HG03066 (cell line): ENCODE measurements around the gene ZNF576.
"Not testable (repeated sequence)": the region's sequence is repeated elsewhere in the genome, so short reads cannot be mapped to it uniquely, and the experiment has no call there.

ENCODE experiments used
- ATAC-seq: cut with Tn5 transposase; IDR thresholded peaks from one replicate; pipeline ENCODE4 v1.9.1; 2021; ENCODE audit warnings: low read depth; ENCODE audit not compliant: unreplicated experiment

The ZNF576 gene

DNA sequence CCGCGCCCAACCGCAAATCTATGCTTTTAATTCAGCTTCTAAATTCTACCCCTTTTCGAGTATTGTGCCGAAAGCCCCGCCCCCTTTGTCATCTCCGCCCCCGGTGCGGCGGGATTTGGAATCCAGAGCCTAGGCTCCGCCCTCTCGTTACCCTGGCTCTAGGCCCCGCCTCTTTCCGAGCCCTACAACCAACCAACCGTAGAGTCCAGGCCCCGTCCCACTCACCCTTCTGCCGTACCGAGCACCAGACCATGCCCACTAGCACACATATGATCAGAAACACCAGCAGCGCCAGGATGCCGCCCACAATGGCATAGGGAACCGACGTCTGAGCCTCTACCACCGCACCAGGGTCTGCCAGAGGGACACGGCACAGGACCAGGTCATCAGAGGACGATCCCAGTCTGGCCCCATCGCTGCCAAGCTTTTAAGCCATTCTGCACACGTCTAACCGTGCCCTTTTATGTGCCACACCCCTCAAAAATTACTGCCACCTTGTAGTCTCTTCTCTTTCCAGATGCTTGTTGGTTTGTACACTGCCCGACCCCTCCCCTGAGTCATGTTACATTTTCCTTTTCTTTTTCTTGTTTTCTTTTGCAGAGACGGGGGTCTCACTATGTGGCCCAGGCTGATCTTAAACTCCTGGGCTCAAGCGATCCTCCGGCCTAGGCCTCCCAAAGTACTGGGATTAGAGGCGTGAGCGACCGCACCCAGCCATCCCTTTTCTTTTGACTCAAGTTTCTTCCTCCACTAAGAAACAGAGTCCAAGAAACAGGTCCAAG is 27.7 kb downstream of the ZNF576 start:
- ATAC-seq: no peak

DNA sequence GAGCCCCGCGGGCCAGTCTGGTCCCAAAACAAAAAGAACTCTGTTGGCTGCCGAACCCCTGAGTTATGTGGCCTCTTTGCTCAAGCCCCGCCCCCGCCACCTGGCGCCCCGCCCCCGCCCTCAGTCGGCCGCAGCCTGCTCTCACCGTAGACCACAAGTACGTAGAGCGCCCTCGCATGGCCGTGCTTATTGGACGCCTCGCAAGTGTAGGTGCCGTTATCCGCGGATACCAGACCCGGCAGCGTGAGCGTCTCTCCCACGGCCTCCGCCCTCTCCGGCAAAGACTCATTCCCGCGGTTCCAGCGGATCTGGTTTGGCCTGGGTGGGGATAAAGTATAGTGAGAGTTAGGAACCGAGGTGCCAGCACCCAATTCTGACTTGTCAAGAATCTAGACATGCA is 28.5 kb downstream of the ZNF576 start:
- ATAC-seq: no peak

- no peak for ATAC-seq
Observed at GRCh38 chr19:43625918-43626579, 29.7 kb downstream of the ZNF576 start.

GRCh38 chr19:43626838-43627237 is 30.4 kb downstream of the ZNF576 start:
- ATAC-seq: no peak

DNA sequence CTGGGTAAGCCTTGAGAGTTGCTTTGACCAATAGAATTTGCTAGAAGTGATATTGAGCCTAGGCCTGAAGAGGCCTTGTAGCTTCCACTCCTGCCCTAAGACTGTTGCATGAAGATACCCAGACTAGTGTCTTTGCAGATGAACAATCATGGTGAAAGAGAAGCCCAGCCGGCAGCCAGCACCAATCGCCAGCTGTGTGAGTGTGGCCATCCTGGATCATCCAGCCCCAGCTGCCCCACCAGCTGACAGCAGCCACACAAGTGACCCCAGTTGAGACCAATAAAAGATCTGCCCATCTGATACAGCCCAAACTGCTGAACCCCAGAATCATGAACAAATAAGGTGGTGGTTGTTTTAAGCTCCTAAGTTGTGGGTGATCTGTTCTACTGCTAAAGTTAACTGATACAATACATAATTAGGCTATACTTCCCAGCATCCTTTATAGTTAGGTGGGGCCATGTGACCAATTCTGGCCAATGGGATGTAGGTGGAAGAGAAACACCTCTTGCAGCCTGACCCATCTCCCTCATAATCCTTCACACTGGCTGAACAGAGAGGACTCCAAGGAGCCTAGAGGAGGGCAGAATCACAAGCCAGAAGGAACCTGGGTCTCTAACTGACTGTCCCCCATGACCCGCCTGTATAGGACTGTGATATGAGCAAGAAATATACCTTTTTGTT is 32.4 kb downstream of the ZNF576 start:
- no peak for ATAC-seq

DNA sequence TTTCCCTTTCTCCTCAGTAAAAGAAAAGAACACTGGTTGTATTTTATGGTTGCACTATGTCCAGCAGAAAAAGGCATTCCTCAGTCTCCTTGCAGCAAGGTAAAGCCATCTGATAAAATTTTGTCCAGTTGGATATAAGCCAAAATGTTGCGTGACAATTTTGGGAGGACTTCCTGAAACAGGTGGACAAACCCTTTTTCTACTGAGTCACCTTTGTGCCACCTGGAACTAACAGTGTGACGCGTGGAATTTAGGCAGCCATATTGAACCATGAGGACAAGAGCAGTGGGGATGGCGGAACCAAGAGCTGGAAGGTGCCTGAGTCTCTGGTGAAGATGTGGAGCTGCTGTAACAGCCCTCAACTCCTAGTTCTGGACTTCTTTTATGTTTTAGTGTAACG is 35.1 kb downstream of the ZNF576 start:
- no peak for ATAC-seq

GRCh38 chr19:43633520-43633919 is 37.1 kb downstream of the ZNF576 start:
- no peak for ATAC-seq

- no peak for ATAC-seq
Observed at GRCh38 chr19:43634068-43634467, 37.7 kb downstream of the ZNF576 start.

- ATAC-seq: no peak
Observed at GRCh38 chr19:43634506-43634871, 38.1 kb downstream of the ZNF576 start.

- ATAC-seq: no peak
Observed at GRCh38 chr19:43634872-43635560, 38.6 kb downstream of the ZNF576 start.

- not testable (repeated sequence) for ATAC-seq
Observed at GRCh38 chr19:43635561-43635940, 39.2 kb downstream of the ZNF576 start.

DNA sequence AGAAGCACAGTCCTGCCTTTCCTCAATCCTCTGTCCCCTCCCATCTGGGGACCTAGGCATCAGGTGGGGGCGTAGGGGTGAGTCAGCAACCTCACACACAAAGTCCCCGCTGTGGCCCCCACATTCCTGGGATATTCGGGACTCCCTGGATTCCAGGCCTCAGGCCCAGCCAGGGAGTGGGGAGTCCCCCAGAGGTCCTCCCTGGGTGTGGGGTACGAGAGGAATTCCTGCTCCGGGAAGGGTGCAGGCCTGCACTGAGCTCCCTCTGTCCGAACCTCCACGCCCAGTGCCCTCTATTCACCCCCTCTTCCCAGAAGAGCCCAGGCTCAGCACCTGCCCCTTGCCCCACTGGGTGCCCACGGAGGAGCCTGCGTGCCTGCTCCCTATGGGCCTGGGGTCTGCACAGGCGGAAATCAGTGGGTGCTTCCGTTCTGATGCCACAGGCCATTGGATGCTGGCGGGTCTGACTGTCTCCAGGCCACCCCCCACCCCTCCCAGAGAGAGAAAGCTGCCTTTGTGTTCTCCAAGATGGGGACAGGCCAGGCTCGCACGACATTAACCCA is 39.8 kb downstream of the ZNF576 start:
- no peak for ATAC-seq

GRCh38 chr19:43638214-43638994 is 42.0 kb downstream of the ZNF576 start:
- ATAC-seq: no peak

GRCh38 chr19:43638995-43639518 is 42.7 kb downstream of the ZNF576 start:
- no peak for ATAC-seq

DNA sequence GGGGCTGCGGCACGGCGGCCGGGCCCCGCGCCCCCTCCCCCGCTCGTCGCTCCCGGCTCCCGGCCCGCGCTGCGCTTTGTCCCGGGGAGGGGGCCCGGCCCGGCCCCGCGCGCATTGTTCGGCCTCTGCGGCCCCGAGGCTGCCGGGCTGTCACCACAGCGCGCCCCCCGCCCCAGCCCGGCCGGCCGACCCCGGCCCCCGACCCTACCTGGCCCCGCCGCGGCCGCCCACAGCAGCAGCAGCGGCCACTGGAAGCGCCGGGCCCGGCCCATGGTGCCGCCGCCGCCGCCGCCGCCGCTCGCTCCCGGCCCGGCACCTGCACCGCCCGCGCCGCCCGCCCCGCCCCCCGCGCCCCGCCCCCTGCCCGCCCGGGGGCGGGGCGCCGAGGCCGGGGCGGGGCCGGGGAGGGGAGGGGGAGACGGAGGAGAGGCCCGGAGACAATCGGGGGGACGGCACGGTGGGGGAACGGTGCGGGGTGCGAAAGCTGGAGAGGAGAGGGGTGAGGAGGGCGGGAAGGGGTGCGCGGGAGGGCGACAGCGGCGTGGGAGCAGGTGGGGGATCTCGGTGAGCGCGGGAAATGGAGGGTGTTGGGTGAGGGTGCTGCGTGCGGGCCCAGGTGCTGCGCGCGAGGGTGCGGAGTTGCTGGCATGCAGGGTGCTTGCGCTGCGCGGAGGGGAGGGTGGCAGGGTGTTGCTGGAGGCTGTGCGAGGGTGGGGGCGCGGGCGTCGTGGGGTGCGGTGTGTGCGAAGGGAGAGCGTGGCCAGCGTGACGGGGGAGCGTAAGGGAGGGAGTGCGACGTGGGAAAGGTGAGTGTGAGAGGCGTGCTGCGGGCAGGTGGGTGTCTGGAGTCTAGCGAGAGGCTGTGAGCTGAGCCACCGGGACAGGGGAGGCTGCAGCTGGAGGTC is 43.4 kb downstream of the ZNF576 start, which contains the start of gene CADM4:
TSS of gene CADM4 (minus strand) at position 332 of the 905 bp plus-strand sequence. CDS start at position 272, 60 bp downstream.
- ATAC-seq: no peak

- no peak for ATAC-seq
Observed at GRCh38 chr19:43640424-43640757, 44.0 kb downstream of the ZNF576 start.

DNA sequence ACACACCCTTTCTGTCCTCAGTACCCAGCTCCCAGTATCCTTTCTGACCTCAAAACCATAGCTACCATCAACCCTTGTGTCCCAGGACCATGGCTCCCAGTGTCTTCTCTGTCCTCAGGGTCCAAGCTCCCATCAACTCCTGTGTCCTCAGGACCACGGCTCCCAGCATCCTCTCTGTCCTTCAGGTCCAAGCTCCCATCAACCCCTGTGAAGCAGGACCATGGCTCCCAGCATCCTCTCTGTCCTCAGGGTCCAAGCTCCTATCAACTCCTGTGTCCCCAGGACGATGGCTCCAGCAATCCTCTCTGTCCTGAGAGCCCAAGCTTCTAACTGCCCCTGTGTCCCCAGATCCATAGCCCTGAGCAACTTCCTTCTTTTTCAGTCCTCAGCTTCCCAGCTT is 44.9 kb downstream of the ZNF576 start:
- no peak for ATAC-seq

- ATAC-seq: no peak
Observed at GRCh38 chr19:43642531-43642930, 46.1 kb downstream of the ZNF576 start.

- no peak for ATAC-seq
Observed at GRCh38 chr19:43643326-43643725, 46.9 kb downstream of the ZNF576 start.
